HEK293T (cell line): ENCODE measurements around the gene BICDL1.

Experiments used
- ARNT ChIP-seq: fragments of 450-650 bp; IDR thresholded peaks from 2 replicates; pipeline ENCODE4 v1.6.1; 2017; ENCODE audit warnings: mild to moderate bottlenecking
- BHLHE40 ChIP-seq: fragments of 450-650 bp; IDR thresholded peaks from 2 replicates; pipeline ENCODE4 v1.6.1; 2016; ENCODE audit warnings: mild to moderate bottlenecking, moderate library complexity, borderline replicate concordance
- ELF4 ChIP-seq: fragments of 450-650 bp; IDR thresholded peaks from 2 replicates; pipeline ENCODE4 v1.6.1; 2017; ENCODE audit warnings: antibody characterized with exemption
- FOXK2 ChIP-seq: fragments of 450-650 bp; IDR thresholded peaks from 2 replicates; pipeline ENCODE4 v1.6.1; 2016; ENCODE audit warnings: mild to moderate bottlenecking
- FOXM1 ChIP-seq: fragments of 450-650 bp; IDR thresholded peaks from 2 replicates; pipeline ENCODE4 v1.6.1; 2017; ENCODE audit warnings: mild to moderate bottlenecking, borderline replicate concordance
- HDGF ChIP-seq: fragments of 450-650 bp; IDR thresholded peaks from 2 replicates; pipeline ENCODE4 v1.6.1; 2017; ENCODE audit warnings: antibody characterized with exemption, borderline replicate concordance
- L3MBTL2 ChIP-seq: fragments of 450-650 bp; conservative IDR thresholded peaks from 2 replicates; pipeline ENCODE4 v1.6.1; 2016; ENCODE audit warnings: mild to moderate bottlenecking
- LEF1 ChIP-seq: fragments of 450-650 bp; IDR thresholded peaks from 2 replicates; pipeline ENCODE4 v1.6.1; 2017; ENCODE audit warnings: mild to moderate bottlenecking, borderline replicate concordance
- NFRKB ChIP-seq: fragments of 450-650 bp; IDR thresholded peaks from 2 replicates; pipeline ENCODE4 v1.6.1; 2016; ENCODE audit warnings: mild to moderate bottlenecking, moderate library complexity
- PKNOX1 ChIP-seq: fragments of 450-650 bp; IDR thresholded peaks from 2 replicates; pipeline ENCODE4 v1.6.1; 2016
- SP1 ChIP-seq: fragments of 450-650 bp; IDR thresholded peaks from 2 replicates; pipeline ENCODE4 v1.6.1; 2017
- SUZ12 ChIP-seq: fragments of 450-650 bp; IDR thresholded peaks from 2 replicates; pipeline ENCODE4 v1.6.1; 2016; ENCODE audit warnings: mild to moderate bottlenecking
- TARDBP ChIP-seq: fragments of 450-650 bp; IDR thresholded peaks from 2 replicates; pipeline ENCODE4 v1.6.1; 2016
- ZNF384 ChIP-seq: fragments of 450-650 bp; IDR thresholded peaks from 2 replicates; pipeline ENCODE4 v1.6.1; 2016

GRCh38 chr12:120019938-120020337 is 30.9 kb downstream of the BICDL1 start:
- TF ChIP-seq FOXK2: no peak
- TF ChIP-seq SP1: no peak
- TF ChIP-seq TARDBP: no peak
- TF ChIP-seq FOXM1: no peak
- no peak for TF ChIP-seq SUZ12
- no peak for TF ChIP-seq NFRKB
- TF ChIP-seq PKNOX1: no peak
- TF ChIP-seq ZNF384: no peak
- TF ChIP-seq L3MBTL2: no peak
- TF ChIP-seq BHLHE40: no peak
- no peak for TF ChIP-seq HDGF
- TF ChIP-seq ARNT: no peak
- no peak for TF ChIP-seq ELF4
- TF ChIP-seq LEF1: no peak
